Right kidney (tissue), 1 donor: Measurements from ENCODE around the gene RHOBTB1.

Experiments
- DNase-seq: peaks from one replicate; pipeline ENCODE4 v3.0.0-alpha.2; 2016

RHOBTB1 gene

GRCh38 chr10:60942134-60942787, 1.7 kb downstream of the RHOBTB1 start:
- no peak for DNase-seq

GRCh38 chr10:60940446-60940845, 3.5 kb downstream of the RHOBTB1 start:
- DNase-seq = no peak

- DNase-seq = no peak
These were observed 6.0 kb downstream of the RHOBTB1 start for GRCh38 chr10:60937784-60938654.

- no peak for DNase-seq
These were observed 7.0 kb downstream of the RHOBTB1 start for GRCh38 chr10:60937022-60937421.

- DNase-seq = no peak
These were observed 9.5 kb downstream of the RHOBTB1 start for GRCh38 chr10:60934215-60935175.

GRCh38 chr10:60932756-60933155, 11.2 kb downstream of the RHOBTB1 start:
- DNase-seq = no peak

- no peak for DNase-seq
These were observed 13.7 kb downstream of the RHOBTB1 start for GRCh38 chr10:60930237-60930636.

GRCh38 chr10:60921633-60922032, 22.4 kb downstream of the RHOBTB1 start:
- DNase-seq = no peak

GRCh38 chr10:60920479-60920878, 23.5 kb downstream of the RHOBTB1 start:
- no peak for DNase-seq

- DNase-seq = no peak
These were observed 24.4 kb downstream of the RHOBTB1 start for GRCh38 chr10:60919551-60919950.

GRCh38 chr10:60917331-60918280, 26.4 kb downstream of the RHOBTB1 start:
- no peak for DNase-seq

GRCh38 chr10:60916025-60916424, 28.0 kb downstream of the RHOBTB1 start:
- DNase-seq = no peak

- no peak for DNase-seq
These were observed 29.3 kb downstream of the RHOBTB1 start for GRCh38 chr10:60914690-60915141.

- DNase-seq = no peak
These were observed 30.3 kb downstream of the RHOBTB1 start for GRCh38 chr10:60913657-60914056.

- no peak for DNase-seq
These were observed 30.9 kb downstream of the RHOBTB1 start for GRCh38 chr10:60913071-60913470.

GRCh38 chr10:60911715-60912114, 32.3 kb downstream of the RHOBTB1 start:
- no peak for DNase-seq

GRCh38 chr10:60911216-60911615, 32.8 kb downstream of the RHOBTB1 start:
- DNase-seq = no peak

GRCh38 chr10:60910543-60910942, 33.4 kb downstream of the RHOBTB1 start:
- DNase-seq = no peak

GRCh38 chr10:60908896-60909295, 35.1 kb downstream of the RHOBTB1 start:
- DNase-seq = no peak

- DNase-seq = no peak
These were observed 36.0 kb downstream of the RHOBTB1 start for GRCh38 chr10:60908031-60908430.

- DNase-seq = no peak
These were observed 36.7 kb downstream of the RHOBTB1 start for GRCh38 chr10:60907236-60907635.
